ENCODE data around the gene SBSN.
A peak's percentile ranks its signal among the peaks of the same experiment; 100 is the strongest.

SBSN gene

DNA sequence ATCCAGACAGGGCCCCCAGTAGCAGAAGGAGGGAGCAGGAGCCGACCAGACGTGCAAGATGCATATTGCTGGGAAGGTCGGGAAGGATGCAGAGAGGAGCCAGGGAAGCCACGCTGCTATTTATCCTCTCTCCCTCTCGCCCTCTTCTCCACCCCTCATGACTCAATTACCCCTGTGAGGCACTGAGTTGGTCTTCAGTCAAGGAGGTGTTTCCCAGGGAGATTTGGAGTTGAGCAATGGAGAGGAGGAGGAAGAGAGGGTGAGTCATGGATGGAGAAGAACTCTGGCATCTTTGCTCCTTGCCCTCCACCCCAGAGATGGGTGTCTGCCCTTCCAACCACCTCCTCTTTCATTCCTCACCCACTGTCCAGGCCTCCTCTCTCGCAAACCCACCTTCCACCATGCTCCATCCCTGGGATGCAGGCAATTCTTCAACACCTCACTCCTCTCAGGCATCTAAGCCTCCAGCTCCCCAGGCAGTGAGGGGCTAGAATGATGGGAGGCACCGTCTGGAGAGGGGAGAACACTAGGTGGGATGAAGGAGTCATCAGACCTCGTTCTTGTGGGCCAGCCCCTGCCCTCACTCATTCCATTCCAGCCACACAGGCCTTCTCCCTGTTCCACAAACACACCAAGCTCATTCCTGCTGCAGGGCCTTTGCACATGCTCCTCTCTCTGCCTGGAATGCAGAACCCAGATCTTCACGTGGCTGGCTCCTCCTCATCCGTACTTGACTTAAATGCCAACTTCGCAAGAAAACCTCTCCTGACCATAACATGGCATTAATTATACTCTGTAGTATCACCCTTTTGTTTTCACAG lies at the start of gene SBSN:
Gene SBSN, minus strand, starts transcription at position 94 of the 821 bp plus-strand sequence. Its CDS starts 30 bp downstream, at position 64.
- DNase-seq (ENCODE audit: low read depth): no peak

GRCh38 chr19:35571406-35571965 lies 43.4 kb upstream of the SBSN start:
- DNase-seq (ENCODE audit: low read depth): no peak

DNA sequence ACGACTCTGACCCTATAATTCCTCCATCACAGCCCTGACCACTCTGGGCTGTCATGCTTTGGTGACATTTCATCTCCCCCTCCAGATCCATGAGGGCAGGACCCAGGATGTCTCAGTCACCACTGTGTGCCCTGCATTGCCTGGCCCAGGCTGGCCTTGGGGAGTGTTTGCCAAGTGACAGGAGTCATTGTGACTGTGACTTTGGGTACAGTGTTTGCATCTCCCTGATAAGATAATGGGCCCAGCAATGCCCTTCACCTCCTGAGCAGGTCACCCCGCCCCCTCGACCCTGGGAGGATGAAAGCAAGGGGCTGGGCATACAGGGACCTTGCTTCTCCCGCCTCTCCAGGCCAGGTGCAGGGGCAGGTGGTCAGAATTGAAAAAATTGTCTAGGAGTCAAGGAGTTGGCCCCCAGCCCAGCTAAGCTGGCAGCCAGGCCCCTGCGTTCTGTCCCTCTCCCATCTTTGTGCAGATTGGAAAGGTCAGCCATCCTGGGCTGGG lies 41.2 kb upstream of the SBSN start:
- DNase-seq (ENCODE audit: low read depth): no peak

- no peak for DNase-seq (ENCODE audit: low read depth)
These were observed 38.6 kb upstream of the SBSN start for GRCh38 chr19:35566738-35567137.

DNA sequence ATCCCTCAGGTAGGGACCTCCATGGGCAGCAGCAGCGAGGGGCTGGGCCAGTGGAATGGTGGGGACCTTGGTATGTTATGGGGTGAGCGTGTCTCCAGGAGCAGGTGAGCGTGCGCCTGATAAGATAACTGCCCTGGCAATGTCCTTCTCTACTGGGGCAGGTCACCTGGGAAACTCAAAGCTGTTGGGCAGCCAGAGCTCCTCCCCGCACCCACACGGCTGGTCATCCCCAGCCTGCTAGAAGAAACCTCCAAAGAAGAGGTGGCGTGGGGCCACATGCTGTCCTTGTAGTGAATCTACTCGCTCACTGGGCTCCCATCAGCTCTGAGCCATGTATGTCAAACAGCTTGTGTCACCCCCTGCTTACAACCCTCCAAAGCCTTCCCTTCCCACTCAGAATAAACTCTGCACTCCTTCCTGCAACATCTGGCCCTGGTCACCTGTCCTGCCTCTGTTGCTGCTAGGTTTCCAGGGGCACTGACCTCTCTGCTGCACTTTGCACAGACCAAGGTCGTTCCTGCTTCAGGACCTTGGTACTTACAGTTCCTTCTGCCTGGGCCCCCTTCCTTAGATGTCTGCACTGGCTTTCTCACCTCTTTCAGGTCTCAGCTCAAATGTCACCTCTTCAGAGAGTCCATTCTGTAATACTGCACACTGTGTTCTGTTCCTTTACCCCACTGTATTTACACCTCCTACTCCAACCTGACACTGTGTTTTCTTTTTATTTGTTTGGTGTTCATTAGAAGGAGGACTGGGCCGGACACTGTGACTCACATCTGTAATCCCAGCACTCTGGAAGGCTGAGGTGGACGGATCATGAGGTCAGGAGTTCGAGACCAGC lies 37.1 kb upstream of the SBSN start:
- no peak for DNase-seq (ENCODE audit: low read depth)

- DNase-seq (ENCODE audit: low read depth): no peak
These were observed 35.2 kb upstream of the SBSN start, which contains the start of gene ATP4A for GRCh38 chr19:35563207-35563829. ATP4A (minus strand) TSS chr19:35563658; CDS start chr19:35563629, 29 bp downstream.

GRCh38 chr19:35562776-35563175 lies 34.7 kb upstream of the SBSN start:
- no peak for DNase-seq (ENCODE audit: low read depth)

GRCh38 chr19:35562336-35562735 lies 34.2 kb upstream of the SBSN start:
- DNase-seq (ENCODE audit: low read depth): no peak

GRCh38 chr19:35561436-35561835 lies 33.3 kb upstream of the SBSN start:
- no peak for DNase-seq (ENCODE audit: low read depth)

DNA sequence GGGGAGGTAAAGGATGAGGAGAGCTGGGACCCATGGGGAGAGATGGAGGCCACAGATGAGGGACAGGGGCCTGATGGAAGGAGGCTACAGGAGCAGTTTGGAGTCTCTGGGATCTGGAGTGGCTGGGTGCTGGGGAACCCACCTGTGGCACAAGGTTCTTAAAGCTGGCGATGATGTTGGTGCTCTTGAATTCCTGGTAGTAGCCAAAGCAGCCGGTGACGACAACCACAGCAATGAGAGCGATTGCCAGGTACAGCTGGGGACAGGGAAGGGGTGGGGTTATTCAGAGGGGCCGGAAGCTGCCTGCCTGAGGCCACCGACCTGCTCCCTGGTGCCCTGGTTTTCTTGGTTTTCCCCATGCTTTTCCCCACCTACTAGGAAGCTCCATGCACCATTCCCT lies 32.6 kb upstream of the SBSN start:
- DNase-seq (ENCODE audit: low read depth): no peak

DNA sequence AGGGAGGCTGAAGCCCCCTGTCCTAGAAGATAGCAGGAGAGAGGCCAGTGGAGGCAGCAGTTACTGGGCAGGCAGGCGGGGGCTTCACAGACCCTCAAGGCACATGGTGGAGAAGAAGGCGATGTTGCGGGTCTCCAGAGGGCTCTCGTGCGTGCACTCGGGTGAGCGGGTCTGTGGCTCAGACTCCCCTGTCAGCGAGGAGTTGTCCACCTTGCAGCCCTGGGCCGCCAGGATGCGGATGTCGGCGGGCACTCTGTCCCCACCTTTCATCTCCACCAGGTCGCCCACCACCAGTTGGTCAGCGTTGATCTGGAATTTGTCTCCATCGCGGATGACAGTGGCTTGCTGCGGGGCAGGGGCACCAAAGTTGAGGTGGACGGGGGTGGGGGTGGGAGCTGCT lies 32.2 kb upstream of the SBSN start:
- DNase-seq (ENCODE audit: low read depth): no peak

GRCh38 chr19:35559781-35560180 lies 31.7 kb upstream of the SBSN start:
- no peak for DNase-seq (ENCODE audit: low read depth)

GRCh38 chr19:35559281-35559659 lies 31.2 kb upstream of the SBSN start:
- no peak for DNase-seq (ENCODE audit: low read depth)

DNA sequence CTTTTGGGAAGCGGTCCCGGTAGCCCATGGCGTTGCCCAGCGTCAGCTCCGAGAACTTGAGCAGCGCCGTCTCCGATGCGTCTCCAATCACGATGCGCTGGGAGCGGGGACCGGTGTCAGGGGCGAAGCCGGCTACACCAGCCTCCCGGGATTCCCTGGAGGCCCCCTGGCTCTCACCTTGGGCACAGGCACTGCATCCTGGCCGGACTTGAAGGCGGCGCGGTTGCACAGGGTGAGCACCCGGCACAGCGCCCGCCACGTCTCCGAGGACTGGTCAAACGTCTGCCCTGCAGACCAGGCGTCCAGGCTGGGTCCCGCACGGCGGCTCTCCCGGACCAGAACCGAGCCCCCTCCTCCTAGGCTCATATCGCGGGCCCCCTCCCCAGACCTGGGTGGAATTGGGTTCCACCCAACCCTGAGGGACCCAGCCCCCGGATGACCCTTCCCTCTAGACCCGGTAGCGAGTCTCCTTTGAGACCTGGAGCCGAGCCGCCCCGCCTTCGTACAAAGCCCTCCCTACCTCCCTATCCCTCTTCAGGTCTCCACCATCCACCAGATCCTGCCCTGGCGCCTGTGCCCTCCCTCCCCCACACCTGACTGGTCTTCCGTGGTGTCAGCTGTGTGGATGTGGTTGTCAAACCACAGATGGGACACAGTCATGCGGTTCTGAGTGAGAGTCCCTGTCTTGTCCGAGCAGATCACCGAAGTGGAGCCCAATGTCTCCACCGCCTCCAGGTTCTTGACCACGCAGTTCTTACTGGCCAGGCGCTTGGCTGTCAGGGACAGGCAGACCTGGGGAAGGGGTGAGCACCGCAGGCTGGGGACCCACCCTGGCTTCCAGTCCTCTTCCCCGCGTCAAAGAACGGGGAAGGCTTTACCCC lies 30.5 kb upstream of the SBSN start:
- no peak for DNase-seq (ENCODE audit: low read depth)

GRCh38 chr19:35557539-35558399 lies 29.7 kb upstream of the SBSN start:
- peak; percentile 45 for DNase-seq (ENCODE audit: low read depth)

GRCh38 chr19:35556846-35557538 lies 28.9 kb upstream of the SBSN start:
- no peak for DNase-seq (ENCODE audit: low read depth)

- no peak for DNase-seq (ENCODE audit: low read depth)
These were observed 28.0 kb upstream of the SBSN start for GRCh38 chr19:35556025-35556590.

DNA sequence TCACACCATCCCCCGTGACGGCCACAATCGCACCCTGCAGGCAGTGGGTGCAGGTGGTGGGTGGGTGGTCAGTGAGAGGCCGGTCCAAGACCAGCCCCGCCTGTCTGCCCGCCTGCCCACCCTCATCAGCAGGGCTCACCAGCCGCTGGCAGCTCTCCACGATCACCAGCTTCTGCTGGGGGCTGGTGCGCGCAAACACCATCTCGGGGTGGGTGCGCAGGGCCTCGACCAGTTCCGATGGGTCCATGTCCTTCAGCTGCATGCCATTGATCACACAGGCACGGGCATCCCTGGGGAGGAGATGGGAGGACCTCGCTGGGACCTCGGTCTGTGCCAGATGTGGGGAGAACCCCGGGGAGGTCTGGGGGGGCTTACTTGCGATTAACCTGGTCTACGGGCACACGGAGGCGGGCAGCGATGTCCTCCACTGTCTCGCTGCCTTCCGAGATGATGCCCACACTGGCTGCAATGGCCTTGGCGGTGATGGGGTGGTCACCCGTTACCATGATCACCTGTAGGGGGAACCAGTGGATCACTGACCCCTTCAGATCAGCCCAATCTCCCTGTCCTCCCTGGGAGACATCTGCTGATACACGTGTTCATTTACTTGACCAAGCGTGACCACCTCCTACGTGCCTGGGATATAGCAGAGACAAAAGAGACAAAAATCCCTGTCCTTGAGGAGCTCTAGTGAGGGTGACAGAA lies 27.3 kb upstream of the SBSN start:
- DNase-seq (ENCODE audit: low read depth): no peak

DNA sequence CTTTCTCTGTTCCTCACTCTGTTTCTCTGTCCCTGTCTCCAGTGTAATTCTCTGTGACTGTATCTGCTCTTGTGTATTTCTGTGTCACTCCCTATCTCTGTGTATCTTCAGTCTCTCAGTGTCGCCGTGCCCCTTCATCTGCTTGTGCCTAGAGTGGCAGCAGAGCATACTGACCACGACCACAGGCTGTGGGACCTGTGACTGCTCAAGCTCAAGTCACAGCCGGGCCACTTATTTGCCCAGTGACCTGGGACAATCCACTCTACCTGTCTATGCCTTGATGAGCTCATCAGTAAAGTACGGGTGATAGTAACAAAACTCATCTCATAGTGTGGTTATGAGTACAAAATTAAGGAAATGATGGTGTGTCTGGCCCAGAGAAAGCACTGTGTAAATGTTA lies 26.0 kb upstream of the SBSN start:
- no peak for DNase-seq (ENCODE audit: low read depth)
